Panc1 (cell line): Measurements from ENCODE around the gene ENTPD1. TPM values are rescaled to one million over a fixed set of nuclear protein-coding genes. Genes with fewer than 3 reads are reported as not detected.
"Not testable (repeated sequence)": the region's sequence is repeated elsewhere in the genome, so short reads cannot be mapped to it uniquely, and the experiment has no call there.

Experiments used
- ATAC-seq: fragments of 200-7000 bp; cut with Tn5 transposase; 2 replicates; pipeline ENCODE4 v1.9.1; 2020; ENCODE audit warnings: mild to moderate bottlenecking, moderate library complexity
- BruUV-seq: library from RNA; stranded (reverse); fragments of 400-500 nt; replicated peaks from 2 replicates; lab custom pipeline; 2021; lab: Mats Ljungman, UMichigan
- CTCF ChIA-PET: fragments of 300-600 bp; sonication (Branson Sonifier 250); formaldehyde crosslinking; loops from one replicate; lab custom pipeline; 2022; ENCODE audit warnings: antibody characterized with exemption; lab: Charles Lee
- POLR2A ChIA-PET: fragments of 300-600 bp; sonication (Branson Sonifier 250); formaldehyde crosslinking; loops from one replicate; lab custom pipeline; 2022; ENCODE audit warnings: antibody characterized with exemption; lab: Charles Lee
- DNase-seq: peaks from one replicate; pipeline ENCODE4 v3.0.0-alpha.2; 2010; ENCODE audit warnings: low read depth, low spot score
- H3K27ac ChIP-seq: 2 replicates; pipeline ENCODE4 v1.5.1; 2011; ENCODE audit warnings: mild to moderate bottlenecking, low read length, inconsistent platforms
- H3K27me3 ChIP-seq: fragments of 200-500 bp; sonication (Bioruptor generic); 2 replicates; pipeline ENCODE4 v1.6.0; 2014; ENCODE audit warnings: low read length, inconsistent platforms; ENCODE audit not compliant: control insufficient read depth, insufficient read depth
- H3K36me3 ChIP-seq: fragments of 200-500 bp; sonication (Bioruptor generic); 2 replicates; pipeline ENCODE4 v1.5.1; 2014; ENCODE audit warnings: inconsistent platforms, mild to moderate bottlenecking, low read length, moderate library complexity; ENCODE audit not compliant: control insufficient read depth, insufficient read depth
- H3K4me1 ChIP-seq: 2 replicates; pipeline ENCODE4 v1.5.1; 2011; ENCODE audit warnings: inconsistent platforms, mild to moderate bottlenecking, low read length, moderate library complexity; ENCODE audit not compliant: control insufficient read depth, insufficient read depth
- H3K4me3 ChIP-seq, 2 experiments: 2 replicates each; pipeline ENCODE4 v1.5.1; 2011 to 2012; ENCODE audit warnings: low read depth in 2 of 2, low read length in 2 of 2, mild to moderate bottlenecking in 2 of 2, inconsistent platforms in 1 of 2, moderate library complexity in 1 of 2
- H3K9me3 ChIP-seq: fragments of 200-500 bp; sonication (Bioruptor generic); 2 replicates; pipeline ENCODE4 v1.5.1; 2014; ENCODE audit warnings: low read depth, mild to moderate bottlenecking, inconsistent platforms, low read length, moderate library complexity; ENCODE audit not compliant: control insufficient read depth, insufficient read depth
- POLR2AphosphoS5 ChIP-seq: IDR thresholded peaks from 2 replicates; pipeline ENCODE4 v1.6.1; 2012; ENCODE audit warnings: mild to moderate bottlenecking, low read depth, low read length, moderate library complexity
- SIN3A ChIP-seq: IDR thresholded peaks from 2 replicates; pipeline ENCODE4 v1.6.1; 2012; ENCODE audit warnings: low read depth, mild to moderate bottlenecking, low read length, moderate library complexity, borderline replicate concordance; ENCODE audit not compliant: insufficient read depth
- TCF7L2 ChIP-seq: IDR thresholded peaks from 2 replicates; pipeline ENCODE4 v1.6.1; 2011; ENCODE audit warnings: mild to moderate bottlenecking, low read depth, low read length, inconsistent platforms
- in situ Hi-C: cut with HindIII; loops from 2 replicates; pipeline ENCODE4 v1.10.0; 2016; ENCODE audit warnings: low sequenced_read_pairs, low pct_unique_long_range_greater_than_20kb
- intact Hi-C: fragments of 100-400 bp; cut with micrococcal nuclease; formaldehyde crosslinking; loops from one replicate; pipeline ENCODE4 v1.10.0; 2022; ENCODE audit not compliant: unreplicated experiment
- total RNA-seq: library from RNA; stranded (reverse); gene quantifications from one replicate; pipeline ENCODE4 v1.2.1, GENCODE V29; 2021; ENCODE audit not compliant: unreplicated experiment
- TF ChIP-seq, protein P1 (sequence below), 2 experiments: IDR thresholded peaks; 2 replicates each; pipeline ENCODE4 v1.6.1; 2011 to 2012; ENCODE audit warnings: low read depth in 2 of 2, control low read depth in 1 of 2, low read length in 1 of 2, mild to moderate bottlenecking in 1 of 2, moderate library complexity in 1 of 2; ENCODE audit not compliant: insufficient read depth in 1 of 2
- TF ChIP-seq, protein P2 (sequence below): fragments of 450-650 bp; IDR thresholded peaks from 2 replicates; pipeline ENCODE4 v1.5.1; 2017; ENCODE audit warnings: mild to moderate bottlenecking

Gene ENTPD1
- total RNA-seq, 1 experiment from 2014 or later = 0.31 TPM

DNA sequence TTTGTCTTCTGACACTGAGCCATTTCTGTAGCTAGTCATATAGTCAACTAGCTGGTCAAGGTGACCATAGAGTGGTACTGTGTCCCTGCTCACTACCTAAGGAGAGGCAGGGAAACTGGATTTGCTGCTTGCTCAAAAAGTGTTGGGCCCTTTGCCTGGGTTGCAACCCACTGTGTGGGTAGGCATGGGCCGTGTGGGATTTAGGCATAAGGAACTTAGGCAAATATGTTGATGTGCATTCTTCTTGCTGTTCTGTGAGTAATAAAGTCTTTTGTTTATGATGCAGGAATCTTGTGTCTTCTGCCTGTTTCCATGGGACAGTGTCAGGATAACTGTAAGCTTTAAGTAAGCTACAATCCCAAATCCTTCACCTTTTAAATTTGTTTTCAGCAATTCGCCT lies 39.1 kb upstream of the ENTPD1 start:
- Histone ChIP-seq H3K4me3 (no peak overlapping the region), H3K9me3 (no peaks in the 10 kb centered on the region), H3K27me3 (peaks cover 2% of the 10 kb centered on the region; the same call in 1 of the 2 replicates), H3K4me1 (no peaks in the 10 kb centered on the region), H3K27ac (no peak overlapping the region), H3K36me3 (no peaks in the 10 kb centered on the region)
- ATAC-seq = no peak
- BruUV-seq = no TSS peak
- no peak for DNase-seq
- POLR2A ChIA-PET = no interaction called here
- CTCF ChIA-PET = no interaction called here
- intact Hi-C loops (no loop called here), in situ Hi-C loops (no loop called here)
- TF ChIP-seq SIN3A (no peak), POLR2AphosphoS5 (no peak), TCF7L2 (no peak)
- TF ChIP-seq, protein P1, sequence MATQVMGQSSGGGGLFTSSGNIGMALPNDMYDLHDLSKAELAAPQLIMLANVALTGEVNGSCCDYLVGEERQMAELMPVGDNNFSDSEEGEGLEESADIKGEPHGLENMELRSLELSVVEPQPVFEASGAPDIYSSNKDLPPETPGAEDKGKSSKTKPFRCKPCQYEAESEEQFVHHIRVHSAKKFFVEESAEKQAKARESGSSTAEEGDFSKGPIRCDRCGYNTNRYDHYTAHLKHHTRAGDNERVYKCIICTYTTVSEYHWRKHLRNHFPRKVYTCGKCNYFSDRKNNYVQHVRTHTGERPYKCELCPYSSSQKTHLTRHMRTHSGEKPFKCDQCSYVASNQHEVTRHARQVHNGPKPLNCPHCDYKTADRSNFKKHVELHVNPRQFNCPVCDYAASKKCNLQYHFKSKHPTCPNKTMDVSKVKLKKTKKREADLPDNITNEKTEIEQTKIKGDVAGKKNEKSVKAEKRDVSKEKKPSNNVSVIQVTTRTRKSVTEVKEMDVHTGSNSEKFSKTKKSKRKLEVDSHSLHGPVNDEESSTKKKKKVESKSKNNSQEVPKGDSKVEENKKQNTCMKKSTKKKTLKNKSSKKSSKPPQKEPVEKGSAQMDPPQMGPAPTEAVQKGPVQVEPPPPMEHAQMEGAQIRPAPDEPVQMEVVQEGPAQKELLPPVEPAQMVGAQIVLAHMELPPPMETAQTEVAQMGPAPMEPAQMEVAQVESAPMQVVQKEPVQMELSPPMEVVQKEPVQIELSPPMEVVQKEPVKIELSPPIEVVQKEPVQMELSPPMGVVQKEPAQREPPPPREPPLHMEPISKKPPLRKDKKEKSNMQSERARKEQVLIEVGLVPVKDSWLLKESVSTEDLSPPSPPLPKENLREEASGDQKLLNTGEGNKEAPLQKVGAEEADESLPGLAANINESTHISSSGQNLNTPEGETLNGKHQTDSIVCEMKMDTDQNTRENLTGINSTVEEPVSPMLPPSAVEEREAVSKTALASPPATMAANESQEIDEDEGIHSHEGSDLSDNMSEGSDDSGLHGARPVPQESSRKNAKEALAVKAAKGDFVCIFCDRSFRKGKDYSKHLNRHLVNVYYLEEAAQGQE (IDR thresholded peaks at IDR 0.05; ENCODE audit: insufficient read depth in 1 of 2, low read depth in 2 of 2, low read length in 1 of 2) = no peak
- TF ChIP-seq, protein P2, sequence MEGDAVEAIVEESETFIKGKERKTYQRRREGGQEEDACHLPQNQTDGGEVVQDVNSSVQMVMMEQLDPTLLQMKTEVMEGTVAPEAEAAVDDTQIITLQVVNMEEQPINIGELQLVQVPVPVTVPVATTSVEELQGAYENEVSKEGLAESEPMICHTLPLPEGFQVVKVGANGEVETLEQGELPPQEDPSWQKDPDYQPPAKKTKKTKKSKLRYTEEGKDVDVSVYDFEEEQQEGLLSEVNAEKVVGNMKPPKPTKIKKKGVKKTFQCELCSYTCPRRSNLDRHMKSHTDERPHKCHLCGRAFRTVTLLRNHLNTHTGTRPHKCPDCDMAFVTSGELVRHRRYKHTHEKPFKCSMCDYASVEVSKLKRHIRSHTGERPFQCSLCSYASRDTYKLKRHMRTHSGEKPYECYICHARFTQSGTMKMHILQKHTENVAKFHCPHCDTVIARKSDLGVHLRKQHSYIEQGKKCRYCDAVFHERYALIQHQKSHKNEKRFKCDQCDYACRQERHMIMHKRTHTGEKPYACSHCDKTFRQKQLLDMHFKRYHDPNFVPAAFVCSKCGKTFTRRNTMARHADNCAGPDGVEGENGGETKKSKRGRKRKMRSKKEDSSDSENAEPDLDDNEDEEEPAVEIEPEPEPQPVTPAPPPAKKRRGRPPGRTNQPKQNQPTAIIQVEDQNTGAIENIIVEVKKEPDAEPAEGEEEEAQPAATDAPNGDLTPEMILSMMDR = no peak

DNA sequence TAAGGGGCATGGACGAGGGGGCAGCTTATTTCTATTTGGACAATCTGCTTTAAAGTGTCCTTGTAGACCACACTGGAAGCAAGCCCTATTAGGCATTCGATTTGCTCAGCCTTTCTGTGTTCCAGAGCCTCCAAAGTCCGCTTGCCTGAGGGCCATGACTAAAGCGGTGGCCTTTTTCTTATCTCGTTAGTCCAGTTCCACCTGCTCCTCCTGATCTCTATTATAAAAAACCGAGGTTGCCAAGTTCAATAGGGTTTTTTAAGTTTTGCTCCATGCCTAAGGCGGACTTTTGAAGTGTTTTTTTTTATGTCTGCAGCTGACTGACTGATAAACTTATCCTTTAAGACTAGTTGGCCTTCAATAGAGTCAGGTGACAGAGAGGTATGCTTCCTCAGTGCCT lies 35.2 kb upstream of the ENTPD1 start:
- in situ Hi-C loops, intact Hi-C loops, H3K4me3 ChIP-seq, H3K36me3 ChIP-seq, POLR2A ChIA-PET, H3K27me3 ChIP-seq, ATAC-seq, BruUV-seq, DNase-seq, CTCF ChIA-PET, H3K27ac ChIP-seq, H3K9me3 ChIP-seq, H3K4me1 ChIP-seq: not testable (repeated sequence)

DNA sequence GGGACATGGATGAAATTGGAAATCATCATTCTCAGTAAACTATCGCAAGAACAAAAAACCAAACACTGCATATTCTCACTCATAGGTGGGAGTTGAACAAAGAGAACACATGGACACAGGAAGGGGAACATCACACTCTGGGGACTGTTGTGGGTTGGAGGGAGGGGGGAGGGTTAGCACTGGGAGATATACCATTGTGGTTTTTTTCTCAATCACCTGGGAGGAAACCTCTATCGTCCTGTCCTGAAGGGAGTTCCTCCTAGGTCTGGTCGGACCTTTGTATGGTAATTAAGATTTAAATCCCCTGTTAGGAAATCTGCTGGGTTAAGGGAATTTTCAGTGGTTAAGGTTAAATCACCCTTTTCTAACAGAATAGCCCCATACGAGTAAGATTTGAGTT lies 33.5 kb upstream of the ENTPD1 start:
- H3K27me3 ChIP-seq, POLR2A ChIA-PET, intact Hi-C loops, H3K27ac ChIP-seq, H3K9me3 ChIP-seq, H3K4me3 ChIP-seq, in situ Hi-C loops, H3K36me3 ChIP-seq, H3K4me1 ChIP-seq, ATAC-seq, BruUV-seq, CTCF ChIA-PET, DNase-seq: not testable (repeated sequence)
